ENCODE results near the gene VWA3A. TPM values are rescaled to one million over a fixed set of nuclear protein-coding genes. Genes with fewer than 3 reads are reported as not detected.

VWA3A gene
- total RNA-seq, 1 donor from 2014 or later = 0.27 TPM

DNA sequence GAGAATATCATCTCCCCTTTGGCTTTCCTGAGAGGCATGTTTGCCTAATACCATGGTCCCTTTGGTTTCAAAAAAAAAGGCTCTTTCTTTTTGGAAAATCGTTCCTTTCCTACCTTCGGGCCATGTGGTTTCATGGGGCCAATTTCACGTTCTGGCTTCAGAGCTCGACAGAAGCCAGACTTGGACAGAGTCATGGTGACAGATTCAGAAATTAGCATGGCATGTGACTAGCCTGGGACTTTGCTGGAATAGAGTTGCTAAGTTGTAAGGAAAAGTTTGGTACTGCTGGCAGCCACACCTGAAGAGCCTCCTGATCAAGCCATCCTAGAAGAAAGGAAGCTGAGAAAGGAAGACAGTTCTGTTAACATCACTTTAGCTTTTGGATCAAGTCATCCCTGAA lies 2.4 kb upstream of the VWA3A start:
- Mint-ChIP-seq H3K27me3 (ENCODE audit: unreplicated experiment) (peaks cover 1% of the 10 kb centered on the region), H3K4me3 (ENCODE audit: unreplicated experiment) (no peak overlapping the region), H3K4me1 (ENCODE audit: unreplicated experiment) (peaks cover 6% of the 10 kb centered on the region), H3K36me3 (ENCODE audit: unreplicated experiment) (peaks cover 15% of the 10 kb centered on the region), H3K9me3 (ENCODE audit: unreplicated experiment) (no peaks in the 10 kb centered on the region), H3K27ac (ENCODE audit: unreplicated experiment) (no peak overlapping the region)
- TF ChIP-seq, protein P1, sequence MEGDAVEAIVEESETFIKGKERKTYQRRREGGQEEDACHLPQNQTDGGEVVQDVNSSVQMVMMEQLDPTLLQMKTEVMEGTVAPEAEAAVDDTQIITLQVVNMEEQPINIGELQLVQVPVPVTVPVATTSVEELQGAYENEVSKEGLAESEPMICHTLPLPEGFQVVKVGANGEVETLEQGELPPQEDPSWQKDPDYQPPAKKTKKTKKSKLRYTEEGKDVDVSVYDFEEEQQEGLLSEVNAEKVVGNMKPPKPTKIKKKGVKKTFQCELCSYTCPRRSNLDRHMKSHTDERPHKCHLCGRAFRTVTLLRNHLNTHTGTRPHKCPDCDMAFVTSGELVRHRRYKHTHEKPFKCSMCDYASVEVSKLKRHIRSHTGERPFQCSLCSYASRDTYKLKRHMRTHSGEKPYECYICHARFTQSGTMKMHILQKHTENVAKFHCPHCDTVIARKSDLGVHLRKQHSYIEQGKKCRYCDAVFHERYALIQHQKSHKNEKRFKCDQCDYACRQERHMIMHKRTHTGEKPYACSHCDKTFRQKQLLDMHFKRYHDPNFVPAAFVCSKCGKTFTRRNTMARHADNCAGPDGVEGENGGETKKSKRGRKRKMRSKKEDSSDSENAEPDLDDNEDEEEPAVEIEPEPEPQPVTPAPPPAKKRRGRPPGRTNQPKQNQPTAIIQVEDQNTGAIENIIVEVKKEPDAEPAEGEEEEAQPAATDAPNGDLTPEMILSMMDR (IDR thresholded peaks at IDR 0.05) = no peak
- DNase-seq (ENCODE audit: extremely low spot score, unreplicated experiment) = no peak

DNA sequence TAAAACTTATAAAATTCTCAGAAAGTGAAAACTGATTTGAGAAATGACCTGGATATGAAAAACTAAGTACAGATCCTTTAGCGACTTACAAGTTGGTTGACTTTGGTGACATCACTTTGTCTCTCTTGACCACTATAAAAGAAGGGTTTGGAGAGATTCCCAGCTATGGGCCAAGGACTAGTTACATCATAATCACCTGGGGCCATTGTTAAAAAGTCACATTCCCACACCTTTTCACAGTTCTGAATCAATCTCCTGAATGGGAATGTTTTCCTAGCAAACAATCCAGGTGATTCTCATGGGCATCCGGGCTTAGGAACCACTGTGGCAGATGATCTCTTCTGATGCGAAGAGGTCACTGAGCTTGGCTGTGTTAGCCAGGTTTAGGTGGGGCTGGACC lies 620 bp upstream of the VWA3A start:
- peaks cover 6% of the 10 kb centered on the region for H3K4me1 Mint-ChIP-seq (ENCODE audit: unreplicated experiment)
- no peak for DNase-seq (ENCODE audit: extremely low spot score, unreplicated experiment)
- no peak overlapping the region for H3K27ac Mint-ChIP-seq (ENCODE audit: unreplicated experiment)
- H3K4me3 Mint-ChIP-seq (ENCODE audit: unreplicated experiment) = no peak overlapping the region
- peaks cover 3% of the 10 kb centered on the region for H3K36me3 Mint-ChIP-seq (ENCODE audit: unreplicated experiment)
- H3K9me3 Mint-ChIP-seq (ENCODE audit: unreplicated experiment) = no peaks in the 10 kb centered on the region
- H3K27me3 Mint-ChIP-seq (ENCODE audit: unreplicated experiment) = peaks cover 3% of the 10 kb centered on the region
- TF ChIP-seq, protein P1 (IDR thresholded peaks at IDR 0.05) = no peak

DNA sequence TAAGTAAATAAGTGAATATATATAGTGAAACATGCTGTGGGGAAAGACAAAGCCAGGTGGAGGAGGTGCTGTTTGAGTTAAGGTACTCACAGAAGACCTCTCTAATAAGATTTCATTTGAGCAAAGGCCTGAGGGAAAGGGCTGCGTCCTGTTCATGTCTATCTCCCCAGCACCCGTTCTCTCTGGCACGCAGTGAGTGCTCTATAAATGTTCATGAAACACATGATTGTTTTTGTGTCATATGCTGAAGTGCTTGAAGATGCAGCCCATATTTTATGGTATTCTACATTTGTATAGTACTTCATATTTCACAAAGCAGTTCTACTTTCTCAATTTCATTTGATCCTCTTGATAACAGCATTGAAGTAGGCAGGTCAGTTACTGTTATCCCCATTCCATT lies 990 bp downstream of the VWA3A start:
- H3K9me3 Mint-ChIP-seq (ENCODE audit: unreplicated experiment) = no peaks in the 10 kb centered on the region
- TF ChIP-seq, protein P1 (IDR thresholded peaks at IDR 0.05) = no peak
- peaks cover 6% of the 10 kb centered on the region for H3K4me1 Mint-ChIP-seq (ENCODE audit: unreplicated experiment)
- no peak overlapping the region for H3K27ac Mint-ChIP-seq (ENCODE audit: unreplicated experiment)
- peaks cover 16% of the 10 kb centered on the region for H3K27me3 Mint-ChIP-seq (ENCODE audit: unreplicated experiment)
- no peak overlapping the region for H3K4me3 Mint-ChIP-seq (ENCODE audit: unreplicated experiment)
- no peaks in the 10 kb centered on the region for H3K36me3 Mint-ChIP-seq (ENCODE audit: unreplicated experiment)
- no peak for DNase-seq (ENCODE audit: extremely low spot score, unreplicated experiment)

DNA sequence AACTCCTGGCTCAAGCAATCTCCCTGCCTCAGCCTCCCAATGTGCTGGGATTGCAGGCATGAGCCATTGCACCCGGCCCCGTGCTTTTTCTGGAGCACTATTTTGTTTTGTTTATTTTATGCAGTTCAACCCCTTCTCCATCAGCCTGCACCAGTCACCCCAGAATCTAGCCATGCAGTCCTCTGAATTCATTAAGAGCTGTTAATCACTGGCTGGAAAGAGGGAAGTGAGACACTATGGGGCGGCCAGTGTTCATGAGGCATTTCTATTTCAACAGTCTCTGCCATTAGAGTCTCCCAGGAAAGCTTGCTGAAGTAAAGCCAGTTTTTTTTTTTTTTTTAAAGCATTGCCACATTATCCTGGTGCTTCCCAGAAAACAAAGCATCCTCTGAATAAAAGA lies 1.7 kb downstream of the VWA3A start:
- H3K9me3 Mint-ChIP-seq (ENCODE audit: unreplicated experiment) = no peaks in the 10 kb centered on the region
- H3K4me3 Mint-ChIP-seq (ENCODE audit: unreplicated experiment) = no peak overlapping the region
- TF ChIP-seq, protein P1 (IDR thresholded peaks at IDR 0.05) = no peak
- peaks cover 6% of the 10 kb centered on the region for H3K4me1 Mint-ChIP-seq (ENCODE audit: unreplicated experiment)
- no peaks in the 10 kb centered on the region for H3K36me3 Mint-ChIP-seq (ENCODE audit: unreplicated experiment)
- no peak overlapping the region for H3K27ac Mint-ChIP-seq (ENCODE audit: unreplicated experiment)
- H3K27me3 Mint-ChIP-seq (ENCODE audit: unreplicated experiment) = peaks cover 19% of the 10 kb centered on the region
- DNase-seq (ENCODE audit: extremely low spot score, unreplicated experiment) = no peak

DNA sequence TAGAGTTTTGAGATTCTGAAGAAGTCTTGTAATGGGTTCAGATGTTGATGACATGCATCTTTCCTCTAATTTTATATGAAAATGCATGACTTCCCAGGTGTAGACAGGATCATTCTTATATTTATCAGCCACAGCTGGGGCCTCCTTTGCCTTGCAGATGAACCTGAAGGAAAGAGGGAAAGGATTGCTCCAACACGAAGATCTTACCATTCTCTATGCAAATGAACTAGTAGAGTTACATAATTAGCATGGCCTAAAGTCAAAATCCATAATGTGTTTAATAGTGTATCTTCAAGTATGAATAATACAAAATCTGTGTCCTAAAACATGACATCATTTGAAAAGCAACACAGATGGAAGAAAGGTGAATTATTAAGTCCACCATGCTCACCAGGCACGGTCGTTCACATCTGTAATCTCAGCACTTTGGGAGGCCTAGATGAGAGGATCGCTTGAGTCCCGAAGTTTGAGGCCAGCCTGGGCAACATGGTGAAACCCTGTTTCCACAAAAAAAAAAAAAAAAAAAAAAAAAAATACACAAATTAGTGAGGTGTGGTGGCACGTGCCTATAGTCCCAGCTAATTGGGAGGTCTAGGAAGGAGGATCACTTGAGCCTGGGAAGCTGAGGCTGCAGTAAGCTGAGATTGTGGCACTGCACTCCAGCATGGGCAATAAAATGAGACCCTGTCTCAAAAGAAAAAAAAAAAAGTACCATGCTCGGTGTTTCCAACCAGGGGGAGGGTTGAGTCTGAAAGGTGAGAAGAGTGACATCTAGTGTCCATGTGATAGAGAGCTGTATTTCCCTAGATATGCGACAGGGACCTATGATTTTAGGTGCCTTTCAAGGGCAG lies 6.3 kb downstream of the VWA3A start:
- no peak overlapping the region for H3K27ac Mint-ChIP-seq (ENCODE audit: unreplicated experiment)
- H3K4me3 Mint-ChIP-seq (ENCODE audit: unreplicated experiment) = peak overlapping the region; percentile 47
- peaks cover 28% of the 10 kb centered on the region for H3K27me3 Mint-ChIP-seq (ENCODE audit: unreplicated experiment)
- TF ChIP-seq, protein P1 (IDR thresholded peaks at IDR 0.05) = peak; percentile 68
- H3K36me3 Mint-ChIP-seq (ENCODE audit: unreplicated experiment) = no peaks in the 10 kb centered on the region
- no peaks in the 10 kb centered on the region for H3K9me3 Mint-ChIP-seq (ENCODE audit: unreplicated experiment)
- no peaks in the 10 kb centered on the region for H3K4me1 Mint-ChIP-seq (ENCODE audit: unreplicated experiment)
- no peak for DNase-seq (ENCODE audit: extremely low spot score, unreplicated experiment)
